ENCODE measurements around the gene PLEKHA5. TPM values are rescaled to one million over a fixed set of nuclear protein-coding genes. Genes with fewer than 3 reads are reported as not detected.
"Not testable (repeated sequence)": the region's sequence is repeated elsewhere in the genome, so short reads cannot be mapped to it uniquely, and the experiment has no call there.

The PLEKHA5 gene
- total RNA-seq, 2 donors from 2014 or later, result 10.2 to 29.8 TPM

DNA sequence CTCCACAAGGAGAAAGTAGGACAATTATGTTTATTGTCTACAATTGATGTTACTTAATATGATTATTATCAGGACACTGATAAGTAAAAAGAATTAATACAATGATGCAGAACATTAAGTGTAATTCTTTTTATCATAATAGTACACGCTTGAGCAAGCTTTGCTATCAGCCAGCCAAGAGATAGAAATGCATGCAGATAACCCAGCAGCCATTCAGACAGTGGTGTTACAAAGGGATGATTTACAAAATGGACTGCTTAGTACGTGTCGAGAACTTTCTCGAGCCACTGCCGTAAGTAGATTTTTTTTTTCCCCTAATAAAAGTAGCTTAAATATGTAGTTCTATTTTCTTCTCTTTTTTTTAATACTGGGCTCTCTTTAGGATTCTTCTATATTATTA is 192.8 kb downstream of the PLEKHA5 start:
- H3K9me3 ChIP-seq, result no peaks in the 10 kb centered on the region
- H3K4me1 ChIP-seq, result no peaks in the 10 kb centered on the region
- no peak overlapping the region for H3K27ac ChIP-seq
- H3K27me3 ChIP-seq, result no peaks in the 10 kb centered on the region
- no peak overlapping the region for H3K4me3 ChIP-seq
- DNase-seq (no peak), ATAC-seq (no peak)
- TF ChIP-seq CTCF (IDR thresholded peaks at IDR 0.05) (no peak), POLR2A (IDR thresholded peaks at IDR 0.05) (no peak)
- H3K36me3 ChIP-seq (replicated peaks in 1 of 2; ENCODE audit: insufficient read depth in 1 of 2, low read depth in 2 of 2), result no peaks in the 10 kb centered on the region
- WGBS, 2 donors, result 82 to 87% methylated on average over 5 of the region's 5 CpGs
- intact Hi-C loops (cut with DNase I), result no loop called here

GRCh38 chr12:19323805-19324204 is 194.3 kb downstream of the PLEKHA5 start:
- Histone ChIP-seq H3K9me3 (no peaks in the 10 kb centered on the region), H3K4me3 (no peak overlapping the region), H3K27me3 (no peaks in the 10 kb centered on the region), H3K36me3 (replicated peaks in 1 of 2; ENCODE audit: insufficient read depth in 1 of 2, low read depth in 2 of 2) (no peaks in the 10 kb centered on the region), H3K27ac (no peak overlapping the region), H3K4me1 (no peaks in the 10 kb centered on the region)
- intact Hi-C loops (cut with DNase I), result no loop called here
- ATAC-seq (no peak), DNase-seq (no peak)
- no peak for TF ChIP-seq POLR2A (IDR thresholded peaks at IDR 0.05)
- TF ChIP-seq CTCF (IDR thresholded peaks at IDR 0.05), result no peak
- 45 to 47% methylated on average over 2 of the region's 2 CpGs for WGBS, 2 donors

GRCh38 chr12:19326102-19326501 is 196.6 kb downstream of the PLEKHA5 start:
- Histone ChIP-seq H3K27me3 (no peaks in the 10 kb centered on the region), H3K27ac (no peak overlapping the region), H3K4me3 (no peak overlapping the region), H3K9me3 (no peaks in the 10 kb centered on the region), H3K4me1 (no peaks in the 10 kb centered on the region), H3K36me3 (replicated peaks in 1 of 2; ENCODE audit: insufficient read depth in 1 of 2, low read depth in 2 of 2) (no peaks in the 10 kb centered on the region)
- no peak for DNase-seq
- intact Hi-C loops (cut with DNase I), result no loop called here
- ATAC-seq, result no peak
- TF ChIP-seq CTCF (IDR thresholded peaks at IDR 0.05) (no peak), POLR2A (IDR thresholded peaks at IDR 0.05) (no peak)

- no peaks in the 10 kb centered on the region for H3K4me1 ChIP-seq
- intact Hi-C loops (cut with DNase I), result no loop called here
- H3K27me3 ChIP-seq, result no peaks in the 10 kb centered on the region
- no peaks in the 10 kb centered on the region for H3K9me3 ChIP-seq
- no peak overlapping the region for H3K4me3 ChIP-seq
- TF ChIP-seq CTCF (IDR thresholded peaks at IDR 0.05) (no peak), POLR2A (IDR thresholded peaks at IDR 0.05) (no peak)
- ATAC-seq (no peak), DNase-seq (no peak)
- H3K36me3 ChIP-seq (replicated peaks in 1 of 2; ENCODE audit: insufficient read depth in 1 of 2, low read depth in 2 of 2), result no peaks in the 10 kb centered on the region
- H3K27ac ChIP-seq, result no peak overlapping the region
These were observed 202.7 kb downstream of the PLEKHA5 start for GRCh38 chr12:19332196-19332595.

- no peaks in the 10 kb centered on the region for H3K9me3 ChIP-seq
- H3K4me3 ChIP-seq, result no peak overlapping the region
- no peaks in the 10 kb centered on the region for H3K4me1 ChIP-seq
- WGBS, 2 donors, result 97% methylated on average over 5 of the region's 5 CpGs
- DNase-seq, result no peak
- intact Hi-C loops (cut with DNase I), result no loop called here
- no peaks in the 10 kb centered on the region for H3K27me3 ChIP-seq
- TF ChIP-seq CTCF (IDR thresholded peaks at IDR 0.05) (no peak), POLR2A (IDR thresholded peaks at IDR 0.05) (no peak)
- peaks cover 6 to 11% of the 10 kb centered on the region in 2 donors for H3K36me3 ChIP-seq (replicated peaks in 1 of 2; ENCODE audit: insufficient read depth in 1 of 2, low read depth in 2 of 2)
- ATAC-seq, result no peak
- no peak overlapping the region for H3K27ac ChIP-seq
These were observed 208.9 kb downstream of the PLEKHA5 start for GRCh38 chr12:19338405-19338804.

DNA sequence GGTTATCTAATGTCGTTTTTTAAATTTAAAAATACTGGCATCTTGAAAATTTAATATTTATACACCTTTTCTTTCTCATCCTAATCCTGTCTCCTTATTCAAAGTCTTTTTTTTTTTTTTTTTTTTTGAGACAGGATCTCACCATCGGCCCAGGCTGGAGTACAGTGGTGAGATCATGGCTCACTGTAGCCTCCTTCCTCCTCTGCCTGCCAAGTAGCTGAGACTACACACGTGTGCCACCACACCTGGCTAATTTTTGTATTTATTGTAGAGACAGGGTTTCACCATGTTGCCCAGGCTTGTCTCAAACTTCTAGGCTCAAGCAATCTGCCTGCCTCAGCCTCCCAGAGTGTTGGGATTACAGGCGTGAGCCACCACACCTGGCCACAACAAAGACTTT is 221.3 kb downstream of the PLEKHA5 start:
- H3K27me3 ChIP-seq; H3K9me3 ChIP-seq; H3K27ac ChIP-seq; H3K4me3 ChIP-seq; ATAC-seq; H3K4me1 ChIP-seq; DNase-seq; intact Hi-C loops (cut with DNase I); H3K36me3 ChIP-seq (replicated peaks in 1 of 2; ENCODE audit: insufficient read depth in 1 of 2, low read depth in 2 of 2): not testable (repeated sequence)
- WGBS, 2 donors, result 77 to 90% methylated on average over 4 of the region's 4 CpGs

Data from body of pancreas (tissue), 4 donors.